ENCODE results near the gene SYT1. TPM values are rescaled to one million over a fixed set of nuclear protein-coding genes. Genes with fewer than 3 reads are reported as not detected.

Gene SYT1
- total RNA-seq, 1 donor from 2014 or later: 0.30 TPM

DNA sequence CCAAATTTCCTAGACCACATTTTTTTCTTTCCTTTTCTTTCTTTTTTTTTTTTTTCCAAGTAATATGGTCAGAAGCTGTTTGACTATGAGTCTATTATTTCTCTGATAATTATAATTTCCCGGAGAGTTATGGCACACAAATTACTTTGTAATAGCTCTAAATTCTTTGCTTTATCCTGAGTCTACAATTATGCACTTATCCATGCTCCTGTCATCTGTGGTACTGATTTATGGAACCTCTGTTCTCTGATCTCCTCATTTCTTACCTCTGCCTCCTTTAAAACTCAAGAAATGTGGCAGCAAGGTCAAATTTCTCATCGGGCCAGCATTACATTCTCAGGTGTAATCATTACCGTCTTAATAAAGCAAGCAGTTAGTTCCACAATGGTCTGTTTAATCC, 544.1 kb downstream of the SYT1 start:
- DNase-seq: no peak
- TF ChIP-seq, protein P1, sequence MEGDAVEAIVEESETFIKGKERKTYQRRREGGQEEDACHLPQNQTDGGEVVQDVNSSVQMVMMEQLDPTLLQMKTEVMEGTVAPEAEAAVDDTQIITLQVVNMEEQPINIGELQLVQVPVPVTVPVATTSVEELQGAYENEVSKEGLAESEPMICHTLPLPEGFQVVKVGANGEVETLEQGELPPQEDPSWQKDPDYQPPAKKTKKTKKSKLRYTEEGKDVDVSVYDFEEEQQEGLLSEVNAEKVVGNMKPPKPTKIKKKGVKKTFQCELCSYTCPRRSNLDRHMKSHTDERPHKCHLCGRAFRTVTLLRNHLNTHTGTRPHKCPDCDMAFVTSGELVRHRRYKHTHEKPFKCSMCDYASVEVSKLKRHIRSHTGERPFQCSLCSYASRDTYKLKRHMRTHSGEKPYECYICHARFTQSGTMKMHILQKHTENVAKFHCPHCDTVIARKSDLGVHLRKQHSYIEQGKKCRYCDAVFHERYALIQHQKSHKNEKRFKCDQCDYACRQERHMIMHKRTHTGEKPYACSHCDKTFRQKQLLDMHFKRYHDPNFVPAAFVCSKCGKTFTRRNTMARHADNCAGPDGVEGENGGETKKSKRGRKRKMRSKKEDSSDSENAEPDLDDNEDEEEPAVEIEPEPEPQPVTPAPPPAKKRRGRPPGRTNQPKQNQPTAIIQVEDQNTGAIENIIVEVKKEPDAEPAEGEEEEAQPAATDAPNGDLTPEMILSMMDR (IDR thresholded peaks at IDR 0.05; ENCODE audit: borderline replicate concordance): no peak
- H3K27ac ChIP-seq (replicated peaks): no peak overlapping the region
- no peaks in the 10 kb centered on the region for H3K27me3 ChIP-seq (ENCODE audit: low read depth)
- H3K4me3 ChIP-seq: no peak overlapping the region
- no peaks in the 10 kb centered on the region for H3K36me3 ChIP-seq
- intact Hi-C loops (cut with micrococcal nuclease): no loop called here
- peaks cover 4% of the 10 kb centered on the region for H3K4me1 ChIP-seq
- no peaks in the 10 kb centered on the region for H3K9me3 ChIP-seq (replicated peaks)

- peaks cover 4% of the 10 kb centered on the region for H3K4me1 ChIP-seq
- H3K27me3 ChIP-seq (ENCODE audit: low read depth): no peaks in the 10 kb centered on the region
- no peak for DNase-seq
- H3K9me3 ChIP-seq (replicated peaks): no peaks in the 10 kb centered on the region
- H3K4me3 ChIP-seq: no peak overlapping the region
- TF ChIP-seq, protein P1 (IDR thresholded peaks at IDR 0.05; ENCODE audit: borderline replicate concordance): no peak
- intact Hi-C loops (cut with micrococcal nuclease): no loop called here
- H3K36me3 ChIP-seq: no peaks in the 10 kb centered on the region
- H3K27ac ChIP-seq (replicated peaks): no peak overlapping the region
Measured at GRCh38 chr12:79409562-79409961, 545.0 kb downstream of the SYT1 start.

GRCh38 chr12:79411791-79412190, 547.2 kb downstream of the SYT1 start:
- Histone ChIP-seq H3K4me3 (no peak overlapping the region), H3K27me3 (ENCODE audit: low read depth) (no peaks in the 10 kb centered on the region), H3K36me3 (no peaks in the 10 kb centered on the region), H3K27ac (replicated peaks) (no peak overlapping the region), H3K4me1 (peaks cover 4% of the 10 kb centered on the region), H3K9me3 (replicated peaks) (no peaks in the 10 kb centered on the region)
- no peak for DNase-seq
- intact Hi-C loops (cut with micrococcal nuclease): no loop called here
- TF ChIP-seq, protein P1 (IDR thresholded peaks at IDR 0.05; ENCODE audit: borderline replicate concordance): no peak

GRCh38 chr12:79413796-79414195, 549.2 kb downstream of the SYT1 start:
- Histone ChIP-seq H3K27me3 (ENCODE audit: low read depth) (no peaks in the 10 kb centered on the region), H3K9me3 (replicated peaks) (no peaks in the 10 kb centered on the region), H3K4me3 (no peak overlapping the region), H3K27ac (replicated peaks) (no peak overlapping the region), H3K4me1 (no peaks in the 10 kb centered on the region), H3K36me3 (no peaks in the 10 kb centered on the region)
- DNase-seq: no peak
- TF ChIP-seq, protein P1 (IDR thresholded peaks at IDR 0.05; ENCODE audit: borderline replicate concordance): no peak
- intact Hi-C loops (cut with micrococcal nuclease): no loop called here

GRCh38 chr12:79414252-79414651, 549.7 kb downstream of the SYT1 start:
- TF ChIP-seq, protein P1 (IDR thresholded peaks at IDR 0.05; ENCODE audit: borderline replicate concordance): no peak
- H3K9me3 ChIP-seq (replicated peaks): no peaks in the 10 kb centered on the region
- H3K4me1 ChIP-seq: no peaks in the 10 kb centered on the region
- H3K4me3 ChIP-seq: no peak overlapping the region
- intact Hi-C loops (cut with micrococcal nuclease): no loop called here
- no peaks in the 10 kb centered on the region for H3K36me3 ChIP-seq
- H3K27me3 ChIP-seq (ENCODE audit: low read depth): no peaks in the 10 kb centered on the region
- no peak for DNase-seq
- H3K27ac ChIP-seq (replicated peaks): no peak overlapping the region

DNA sequence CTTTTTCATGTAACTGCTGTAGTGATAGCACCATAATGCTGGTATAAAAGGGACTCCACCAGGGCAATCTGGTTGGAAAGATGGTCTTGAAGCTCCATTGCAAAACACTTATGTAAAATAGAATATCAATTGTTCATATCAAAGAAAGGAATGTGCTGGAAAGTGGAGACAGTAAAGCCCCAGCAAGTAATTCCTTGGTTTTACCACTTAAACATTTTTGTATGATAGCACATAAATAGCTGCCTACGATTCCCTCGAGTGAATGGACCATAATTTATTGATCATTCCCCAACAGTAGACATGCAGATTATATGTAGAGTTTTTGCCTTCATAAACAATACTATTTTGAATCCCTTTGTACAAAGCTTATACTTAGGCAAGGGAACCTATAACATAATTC, 550.7 kb downstream of the SYT1 start:
- no peak for DNase-seq

More for the DNA sequence above, 550.7 kb downstream of the SYT1 start:
- no peak overlapping the region for H3K27ac ChIP-seq (replicated peaks)
- H3K4me1 ChIP-seq: peaks cover 3% of the 10 kb centered on the region
- H3K27me3 ChIP-seq (ENCODE audit: low read depth): no peaks in the 10 kb centered on the region
- no peaks in the 10 kb centered on the region for H3K36me3 ChIP-seq
- H3K4me3 ChIP-seq: no peak overlapping the region
- H3K9me3 ChIP-seq (replicated peaks): no peaks in the 10 kb centered on the region
- TF ChIP-seq, protein P1 (IDR thresholded peaks at IDR 0.05; ENCODE audit: borderline replicate concordance): no peak
- intact Hi-C loops (cut with micrococcal nuclease): no loop called here

Data from left ventricle myocardium inferior (tissue), 1 donor.